A549 (cell line): ENCODE data around the gene BCAS1.

ENCODE experiments used
- BHLHE40 ChIP-seq: IDR thresholded peaks from 2 replicates; pipeline ENCODE4 v1.6.1; 2012; ENCODE audit warnings: low read depth, low read length, inconsistent platforms
- CHD2 ChIP-seq: fragments of 150-350 bp; IDR thresholded peaks from 2 replicates; pipeline ENCODE4 v1.6.1; 2014; ENCODE audit warnings: low read length; ENCODE audit not compliant: partially characterized antibody
- CHD4 ChIP-seq: fragments of 200-600 bp; sonication (generic); IDR thresholded peaks from 2 replicates; pipeline ENCODE4 v1.6.1; 2016; ENCODE audit warnings: antibody characterized with exemption, mild to moderate bottlenecking, borderline replicate concordance
- EP300 ChIP-seq, 2 experiments: fragments of >200 bp; sonication (Bioruptor Twin); formaldehyde crosslinking; IDR thresholded peaks; 2 replicates in 1 of 2; 3 replicates in 1 of 2; pipeline ENCODE4 v1.6.1; 2016 to 2017
- FOXS1 ChIP-seq: fragments of 250-450 bp; sonication (Bioruptor Pico); IDR thresholded peaks from 2 replicates; pipeline ENCODE4 v1.5.0; 2020; ENCODE audit warnings: mild to moderate bottlenecking, moderate library complexity
- HDAC2 ChIP-seq: fragments of 200-600 bp; sonication (generic); IDR thresholded peaks from 2 replicates; pipeline ENCODE4 v1.6.1; 2016
- MYC ChIP-seq: IDR thresholded peaks from 2 replicates; pipeline ENCODE4 v1.6.1; 2012; ENCODE audit warnings: mild to moderate bottlenecking, inconsistent platforms, low read length, improper control_type of control experiment, borderline replicate concordance
- POLR2A ChIP-seq: IDR thresholded peaks from 2 replicates; pipeline ENCODE4 v1.6.1; 2012; ENCODE audit warnings: mild to moderate bottlenecking, low read length
- SREBF2 ChIP-seq: fragments of 450-650 bp; IDR thresholded peaks from 2 replicates; pipeline ENCODE4 v1.6.1; 2014; ENCODE audit warnings: mild to moderate bottlenecking, moderate library complexity
- TF ChIP-seq, protein P1 (sequence below): fragments of >200 bp; sonication (Bioruptor Twin); formaldehyde crosslinking; IDR thresholded peaks from 3 replicates; pipeline ENCODE4 v1.5.1; 2016
- TF ChIP-seq, protein P2 (sequence below): fragments of >200 bp; sonication (Bioruptor Twin); formaldehyde crosslinking; IDR thresholded peaks from 3 replicates; pipeline ENCODE4 v1.6.1; 2016
- TF ChIP-seq, protein P3 (sequence below): fragments of 150-350 bp; IDR thresholded peaks from 2 replicates; pipeline ENCODE4 v1.6.1; 2014; ENCODE audit warnings: low read depth, mild to moderate bottlenecking, low read length

DNA sequence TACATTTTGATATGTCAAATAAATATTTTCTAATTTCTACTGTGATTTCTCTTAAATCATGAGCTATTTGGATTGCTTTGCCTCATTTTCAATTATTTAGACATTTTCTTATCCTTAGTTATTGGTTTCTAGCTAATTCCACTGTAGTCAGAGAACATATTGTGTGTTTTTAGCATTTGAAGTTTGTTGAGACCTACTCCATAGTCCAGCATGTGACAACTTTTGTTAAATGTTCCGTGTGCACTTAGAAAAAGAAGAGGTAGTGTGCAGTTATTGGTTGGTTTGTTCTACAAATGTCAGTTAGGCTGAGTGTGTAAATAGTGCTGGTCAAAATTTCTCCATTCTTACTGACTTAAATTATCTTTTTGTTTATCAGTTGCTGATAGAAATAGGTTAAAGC lies 138.8 kb downstream of the BCAS1 start:
- TF ChIP-seq, protein P1, sequence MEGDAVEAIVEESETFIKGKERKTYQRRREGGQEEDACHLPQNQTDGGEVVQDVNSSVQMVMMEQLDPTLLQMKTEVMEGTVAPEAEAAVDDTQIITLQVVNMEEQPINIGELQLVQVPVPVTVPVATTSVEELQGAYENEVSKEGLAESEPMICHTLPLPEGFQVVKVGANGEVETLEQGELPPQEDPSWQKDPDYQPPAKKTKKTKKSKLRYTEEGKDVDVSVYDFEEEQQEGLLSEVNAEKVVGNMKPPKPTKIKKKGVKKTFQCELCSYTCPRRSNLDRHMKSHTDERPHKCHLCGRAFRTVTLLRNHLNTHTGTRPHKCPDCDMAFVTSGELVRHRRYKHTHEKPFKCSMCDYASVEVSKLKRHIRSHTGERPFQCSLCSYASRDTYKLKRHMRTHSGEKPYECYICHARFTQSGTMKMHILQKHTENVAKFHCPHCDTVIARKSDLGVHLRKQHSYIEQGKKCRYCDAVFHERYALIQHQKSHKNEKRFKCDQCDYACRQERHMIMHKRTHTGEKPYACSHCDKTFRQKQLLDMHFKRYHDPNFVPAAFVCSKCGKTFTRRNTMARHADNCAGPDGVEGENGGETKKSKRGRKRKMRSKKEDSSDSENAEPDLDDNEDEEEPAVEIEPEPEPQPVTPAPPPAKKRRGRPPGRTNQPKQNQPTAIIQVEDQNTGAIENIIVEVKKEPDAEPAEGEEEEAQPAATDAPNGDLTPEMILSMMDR: no peak
- no peak for TF ChIP-seq BHLHE40
- no peak for TF ChIP-seq MYC
- TF ChIP-seq POLR2A: no peak
- no peak for TF ChIP-seq SREBF2
- TF ChIP-seq CHD4: no peak
- TF ChIP-seq, protein P2, sequence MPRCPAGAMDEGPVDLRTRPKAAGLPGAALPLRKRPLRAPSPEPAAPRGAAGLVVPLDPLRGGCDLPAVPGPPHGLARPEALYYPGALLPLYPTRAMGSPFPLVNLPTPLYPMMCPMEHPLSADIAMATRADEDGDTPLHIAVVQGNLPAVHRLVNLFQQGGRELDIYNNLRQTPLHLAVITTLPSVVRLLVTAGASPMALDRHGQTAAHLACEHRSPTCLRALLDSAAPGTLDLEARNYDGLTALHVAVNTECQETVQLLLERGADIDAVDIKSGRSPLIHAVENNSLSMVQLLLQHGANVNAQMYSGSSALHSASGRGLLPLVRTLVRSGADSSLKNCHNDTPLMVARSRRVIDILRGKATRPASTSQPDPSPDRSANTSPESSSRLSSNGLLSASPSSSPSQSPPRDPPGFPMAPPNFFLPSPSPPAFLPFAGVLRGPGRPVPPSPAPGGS: no peak
- TF ChIP-seq FOXS1 (CRISPR knock-in tag): no peak
- no peak for TF ChIP-seq CHD2
- TF ChIP-seq HDAC2: no peak
- TF ChIP-seq, protein P3, sequence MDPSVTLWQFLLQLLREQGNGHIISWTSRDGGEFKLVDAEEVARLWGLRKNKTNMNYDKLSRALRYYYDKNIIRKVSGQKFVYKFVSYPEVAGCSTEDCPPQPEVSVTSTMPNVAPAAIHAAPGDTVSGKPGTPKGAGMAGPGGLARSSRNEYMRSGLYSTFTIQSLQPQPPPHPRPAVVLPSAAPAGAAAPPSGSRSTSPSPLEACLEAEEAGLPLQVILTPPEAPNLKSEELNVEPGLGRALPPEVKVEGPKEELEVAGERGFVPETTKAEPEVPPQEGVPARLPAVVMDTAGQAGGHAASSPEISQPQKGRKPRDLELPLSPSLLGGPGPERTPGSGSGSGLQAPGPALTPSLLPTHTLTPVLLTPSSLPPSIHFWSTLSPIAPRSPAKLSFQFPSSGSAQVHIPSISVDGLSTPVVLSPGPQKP: no peak
- TF ChIP-seq EP300 (IDR thresholded peaks at IDR 0.05): no peak
